KMS-11 (cell line): ENCODE results near the gene BROX.

Experiments
- H2AFZ ChIP-seq: fragments of 200-600 bp; sonication (generic); 2 replicates; pipeline ENCODE4 v1.6.1; 2016; ENCODE audit warnings: antibody characterized with exemption, mixed run types, low read depth
- H3K27ac ChIP-seq: fragments of 200-600 bp; sonication (generic); 2 replicates; pipeline ENCODE4 v1.6.1; 2016; ENCODE audit warnings: mild to moderate bottlenecking, mixed run types
- H3K27me3 ChIP-seq: fragments of 200-600 bp; sonication (generic); 2 replicates; pipeline ENCODE4 v1.6.1; 2017; ENCODE audit warnings: mild to moderate bottlenecking, low read depth, mixed run types, moderate library complexity; ENCODE audit not compliant: insufficient read depth
- H3K36me3 ChIP-seq: fragments of 200-600 bp; sonication (generic); 2 replicates; pipeline ENCODE4 v1.6.1; 2017; ENCODE audit warnings: mild to moderate bottlenecking, mixed run types; ENCODE audit not compliant: insufficient read depth
- H3K4me1 ChIP-seq: fragments of 200-600 bp; sonication (generic); 2 replicates; pipeline ENCODE4 v1.6.1; 2016; ENCODE audit warnings: mild to moderate bottlenecking, low read depth, mixed run types; ENCODE audit not compliant: poor library complexity, severe bottlenecking
- H3K4me2 ChIP-seq: fragments of 200-600 bp; sonication (generic); 2 replicates; pipeline ENCODE4 v1.7.0; 2016; ENCODE audit warnings: mild to moderate bottlenecking, mixed run types
- H3K4me3 ChIP-seq: fragments of 200-600 bp; sonication (generic); IDR thresholded peaks from 2 replicates; pipeline ENCODE4 v1.6.1; 2017; ENCODE audit warnings: low read depth, low read length, mixed read lengths; ENCODE audit not compliant: insufficient read depth
- H3K79me2 ChIP-seq: fragments of 200-600 bp; sonication (generic); 2 replicates; pipeline ENCODE4 v1.6.1; 2016; ENCODE audit warnings: low read depth, mixed run types; ENCODE audit not compliant: insufficient read depth
- H3K9ac ChIP-seq: fragments of 200-600 bp; sonication (generic); 2 replicates; pipeline ENCODE4 v1.6.1; 2016; ENCODE audit warnings: mild to moderate bottlenecking, mixed run types
- H4K20me1 ChIP-seq: fragments of 200-600 bp; sonication (generic); 2 replicates; pipeline ENCODE4 v1.6.1; 2016; ENCODE audit warnings: mild to moderate bottlenecking, mixed run types; ENCODE audit not compliant: insufficient read depth
- CTCF ChIP-seq: fragments of 200-600 bp; sonication (generic); conservative IDR thresholded peaks from 2 replicates; pipeline ENCODE4 v1.6.1; 2017; ENCODE audit warnings: low read depth, mild to moderate bottlenecking, antibody characterized with exemption, low read length, moderate library complexity, mixed read lengths

The BROX gene

GRCh38 chr1:222696741-222697140, 15.6 kb upstream of the BROX start:
- H2AFZ ChIP-seq = no peak overlapping the region
- no peak overlapping the region for H3K4me2 ChIP-seq
- no peak overlapping the region for H3K9ac ChIP-seq
- H3K79me2 ChIP-seq = no peaks in the 10 kb centered on the region
- TF ChIP-seq CTCF = no peak
- no peaks in the 10 kb centered on the region for H3K27me3 ChIP-seq
- no peaks in the 10 kb centered on the region for H3K36me3 ChIP-seq
- H3K4me3 ChIP-seq = no peak overlapping the region
- H3K4me1 ChIP-seq = no peaks in the 10 kb centered on the region
- H4K20me1 ChIP-seq = no peaks in the 10 kb centered on the region
- no peak overlapping the region for H3K27ac ChIP-seq

- Histone ChIP-seq H3K4me1 (no peaks in the 10 kb centered on the region), H3K79me2 (no peaks in the 10 kb centered on the region), H3K36me3 (no peaks in the 10 kb centered on the region), H3K9ac (no peak overlapping the region), H2AFZ (no peak overlapping the region), H3K27me3 (no peaks in the 10 kb centered on the region), H3K4me3 (no peak overlapping the region), H3K4me2 (no peak overlapping the region), H4K20me1 (no peaks in the 10 kb centered on the region), H3K27ac (no peak overlapping the region)
- TF ChIP-seq CTCF = no peak
These were observed 15.2 kb upstream of the BROX start for GRCh38 chr1:222697203-222697602.

GRCh38 chr1:222697826-222698225, 14.5 kb upstream of the BROX start:
- Histone ChIP-seq H3K79me2 (no peaks in the 10 kb centered on the region), H3K27me3 (no peaks in the 10 kb centered on the region), H3K4me3 (no peak overlapping the region), H3K4me2 (no peak overlapping the region), H2AFZ (no peak overlapping the region), H3K9ac (no peak overlapping the region), H3K4me1 (no peaks in the 10 kb centered on the region), H4K20me1 (no peaks in the 10 kb centered on the region), H3K27ac (no peak overlapping the region), H3K36me3 (0 out of 2 replicates have a peak, but pooled peaks cover under 1% of the 10 kb centered on the region)
- TF ChIP-seq CTCF = no peak

GRCh38 chr1:222702210-222702609, 10.2 kb upstream of the BROX start:
- Histone ChIP-seq H3K79me2 (peaks cover 7% of the 10 kb centered on the region; the same call in 1 of the 2 replicates), H3K4me1 (no peaks in the 10 kb centered on the region)
- no peak for TF ChIP-seq CTCF

More at GRCh38 chr1:222702210-222702609, 10.2 kb upstream of the BROX start:
- Histone ChIP-seq H3K4me2 (no peak overlapping the region), H3K27ac (no peak overlapping the region), H4K20me1 (no peaks in the 10 kb centered on the region), H2AFZ (no peak overlapping the region), H3K27me3 (no peaks in the 10 kb centered on the region), H3K36me3 (0 out of 2 replicates have a peak, but pooled peaks cover 3% of the 10 kb centered on the region), H3K9ac (no peak overlapping the region), H3K4me3 (no peak overlapping the region)
